H1 (cell line): ENCODE measurements around the gene TEX2. TPM values are rescaled to one million over a fixed set of nuclear protein-coding genes. Genes with fewer than 3 reads are reported as not detected.

Experiments used
- CTCF ChIA-PET: fragments of 300-600 bp; sonication (Branson Sonifier 250); formaldehyde crosslinking; loops from one replicate; lab custom pipeline; 2021; ENCODE audit not compliant: partially characterized antibody; lab: Charles Lee
- POLR2A ChIA-PET: fragments of 300-600 bp; sonication (Branson Sonifier 250); formaldehyde crosslinking; loops from one replicate; lab custom pipeline; 2021; ENCODE audit warnings: inconsistent platforms; ENCODE audit not compliant: partially characterized antibody; lab: Charles Lee
- DNase-seq, 2 experiments: peaks; one replicate each; pipeline versions ENCODE4 v3.0.0 to v3.0.0-alpha.2; 2010 to 2022; ENCODE audit warnings: low spot score in 2 of 2, low read depth in 1 of 2, mixed read lengths in 1 of 2
- FAIRE-seq: peaks from 2 replicates; lab custom pipeline; 2011; peaks lifted over from hg19 to GRCh38; lab: Jason Lieb, UNC
- H2AFZ ChIP-seq: 2 replicates; pipeline ENCODE4 v1.8.1; 2012; ENCODE audit warnings: low read length, inconsistent platforms
- H2AK5ac ChIP-seq: 2 replicates; pipeline ENCODE4 v1.6.1; 2013; ENCODE audit warnings: low read depth, low read length
- H2BK120ac ChIP-seq: replicated peaks from 2 replicates; pipeline ENCODE3; 2013; ENCODE audit warnings: low read depth, low read length, inconsistent platforms
- H2BK12ac ChIP-seq: 2 replicates; pipeline ENCODE4 v1.6.1; 2013; ENCODE audit warnings: low read depth, low read length
- H2BK15ac ChIP-seq: 2 replicates; pipeline ENCODE4 v1.6.1; 2013; ENCODE audit warnings: low read length
- H2BK20ac ChIP-seq: 2 replicates; pipeline ENCODE4 v1.6.1; 2013; ENCODE audit warnings: low read length
- H2BK5ac ChIP-seq: 2 replicates; pipeline ENCODE4 v1.6.1; 2013; ENCODE audit warnings: low read depth, low read length
- H3K14ac ChIP-seq: 2 replicates; pipeline ENCODE4 v1.6.1; 2013; ENCODE audit warnings: inconsistent platforms; ENCODE audit not compliant: insufficient read length
- H3K18ac ChIP-seq: 2 replicates; pipeline ENCODE4 v1.6.1; 2013; ENCODE audit warnings: low read length; ENCODE audit errors: extremely low read depth
- H3K23ac ChIP-seq: 2 replicates; pipeline ENCODE4 v1.6.1; 2013; ENCODE audit warnings: inconsistent platforms; ENCODE audit not compliant: insufficient read length
- H3K23me2 ChIP-seq: 2 replicates; pipeline ENCODE4 v1.6.1; 2013; ENCODE audit warnings: low read depth, low read length
- H3K27ac ChIP-seq: 2 replicates; pipeline ENCODE4 v1.6.1; 2011; ENCODE audit warnings: low read depth, low read length, inconsistent platforms
- H3K27me3 ChIP-seq, 4 experiments: replicated peaks in 1 of 4; 1 replicate in 1 of 4; 2 replicates in 3 of 4; pipeline versions ENCODE4 v1.6.1 to v1.8.1; 2011 to 2013; ENCODE audit warnings: low read length in 3 of 4, mild to moderate bottlenecking in 3 of 4, inconsistent platforms in 2 of 4, mixed read lengths in 2 of 4, moderate library complexity in 1 of 4; ENCODE audit not compliant: control insufficient read depth in 3 of 4, insufficient read depth in 3 of 4; ENCODE audit errors: extremely low read depth in 1 of 4
- H3K36me3 ChIP-seq, 4 experiments: 2 replicates each; pipeline versions ENCODE4 v1.6.1 to v1.8.1; 2011 to 2013; ENCODE audit warnings: mild to moderate bottlenecking in 4 of 4, low read length in 3 of 4, moderate library complexity in 2 of 4, control low read depth in 1 of 4, inconsistent platforms in 1 of 4; ENCODE audit not compliant: insufficient read depth in 4 of 4, control insufficient read depth in 2 of 4
- H3K4ac ChIP-seq: replicated peaks from 2 replicates; pipeline ENCODE3; 2013; ENCODE audit warnings: low read length, low read depth, mixed read lengths, inconsistent platforms; ENCODE audit not compliant: insufficient read length
- H3K4me1 ChIP-seq, 4 experiments: replicated peaks in 1 of 4; 1 replicate in 1 of 4; 2 replicates in 3 of 4; pipeline versions ENCODE4 v1.6.1 to v1.8.1; 2011 to 2013; ENCODE audit warnings: low read length in 3 of 4, inconsistent platforms in 2 of 4, mixed read lengths in 1 of 4; ENCODE audit not compliant: insufficient read depth in 4 of 4, control insufficient read depth in 3 of 4
- H3K4me2 ChIP-seq, 2 experiments: 2 replicates each; pipeline versions ENCODE4 v1.6.1 to v1.8.1; 2011 to 2013; ENCODE audit warnings: low read depth in 2 of 2, low read length in 2 of 2, control low read depth in 1 of 2, inconsistent platforms in 1 of 2, mild to moderate bottlenecking in 1 of 2; ENCODE audit not compliant: insufficient read depth in 1 of 2
- H3K4me3 ChIP-seq, 4 experiments: fragments of 200-600, 300-600 bp in 1 of 4; sonication (generic), shearing (Covaris generic), sonication (Bioruptor Twin) in 1 of 4; 2 replicates each; pipeline versions ENCODE4 v1.5.1 to v1.8.1; 2011 to 2016; ENCODE audit warnings: low read length in 4 of 4, low read depth in 3 of 4, control low read depth in 2 of 4, inconsistent platforms in 2 of 4, mild to moderate bottlenecking in 2 of 4, mixed read lengths in 1 of 4, moderate library complexity in 1 of 4; ENCODE audit not compliant: insufficient read depth in 2 of 4; ENCODE audit errors: extremely low read depth in 1 of 4
- H3K56ac ChIP-seq: replicated peaks from 2 replicates; pipeline ENCODE3; 2013; ENCODE audit warnings: low read depth, mild to moderate bottlenecking, mixed read lengths, low read length, inconsistent platforms; ENCODE audit not compliant: insufficient read length
- H3K79me1 ChIP-seq: 2 replicates; pipeline ENCODE4 v1.6.1; 2013; ENCODE audit warnings: low read depth, low read length, control low read depth
- H3K79me2 ChIP-seq, 2 experiments: 2 replicates each; pipeline versions ENCODE4 v1.6.1 to v1.8.1; 2012 to 2013; ENCODE audit warnings: low read length in 2 of 2, mild to moderate bottlenecking in 2 of 2, inconsistent platforms in 1 of 2; ENCODE audit not compliant: insufficient read depth in 2 of 2, control insufficient read depth in 1 of 2
- H3K9ac ChIP-seq, 4 experiments: replicated peaks in 1 of 4; 1 replicate in 1 of 4; 2 replicates in 3 of 4; pipeline versions ENCODE4 v1.6.1 to v1.8.1; 2011 to 2013; ENCODE audit warnings: low read depth in 3 of 4, low read length in 3 of 4, control low read depth in 2 of 4, mild to moderate bottlenecking in 2 of 4, moderate library complexity in 2 of 4, inconsistent platforms in 1 of 4; ENCODE audit errors: extremely low read depth in 1 of 4
- H3K9me3 ChIP-seq, 2 experiments: 2 replicates each; pipeline versions ENCODE4 v1.6.1 to v1.8.1; 2012 to 2013; ENCODE audit warnings: mild to moderate bottlenecking in 2 of 2, moderate library complexity in 2 of 2, control low read depth in 1 of 2, inconsistent platforms in 1 of 2, low read depth in 1 of 2, low read length in 1 of 2, mixed read lengths in 1 of 2; ENCODE audit not compliant: insufficient read depth in 2 of 2
- H4K20me1 ChIP-seq, 2 experiments: replicated peaks in 1 of 2; 2 replicates each; pipeline versions ENCODE3 to v1.8.1; 2011 to 2013; ENCODE audit warnings: inconsistent platforms in 2 of 2, low read length in 2 of 2, mild to moderate bottlenecking in 1 of 2; ENCODE audit not compliant: insufficient read depth in 2 of 2, control insufficient read depth in 1 of 2
- H4K5ac ChIP-seq: 2 replicates; pipeline ENCODE4 v1.6.1; 2013; ENCODE audit warnings: low read length, low read depth, mixed read lengths, inconsistent platforms; ENCODE audit not compliant: insufficient read length
- H4K8ac ChIP-seq: 2 replicates; pipeline ENCODE4 v1.8.0; 2013; ENCODE audit warnings: mild to moderate bottlenecking, moderate library complexity, low read length, inconsistent platforms; ENCODE audit not compliant: insufficient read depth; ENCODE audit errors: extremely low read depth
- H4K91ac ChIP-seq: replicated peaks from 2 replicates; pipeline ENCODE3; 2013; ENCODE audit warnings: low read length, mixed read lengths, inconsistent platforms; ENCODE audit not compliant: insufficient read length
- CHD2 ChIP-seq: IDR thresholded peaks from 2 replicates; pipeline ENCODE4 v1.6.1; 2012; ENCODE audit warnings: low read length, improper control_type of control experiment
- EP300 ChIP-seq, 2 experiments: IDR thresholded peaks; 1 replicate in 1 of 2; 2 replicates in 1 of 2; pipeline ENCODE4 v1.6.1; 2011 to 2012; ENCODE audit warnings: low read depth in 2 of 2, low read length in 2 of 2, mild to moderate bottlenecking in 2 of 2, borderline replicate concordance in 1 of 2, inconsistent platforms in 1 of 2, moderate library complexity in 1 of 2
- HDAC6 ChIP-seq: IDR thresholded peaks from one replicate; pipeline ENCODE4 v1.7.1; 2012; ENCODE audit warnings: low read depth, mild to moderate bottlenecking, inconsistent platforms, low read length, moderate library complexity
- JUN ChIP-seq: IDR thresholded peaks from 2 replicates; pipeline ENCODE4 v1.6.1; 2011; ENCODE audit warnings: low read depth, mild to moderate bottlenecking, improper control_type of control experiment, low read length
- JUND ChIP-seq: IDR thresholded peaks from 2 replicates; pipeline ENCODE4 v1.6.1; 2011; ENCODE audit warnings: mild to moderate bottlenecking, improper control_type of control experiment, low read length
- KDM5A ChIP-seq: fragments of 200-600 bp; IDR thresholded peaks from 2 replicates; pipeline ENCODE4 v1.7.1; 2012; ENCODE audit warnings: mild to moderate bottlenecking, low read length, inconsistent platforms, mixed read lengths
- MAX ChIP-seq: IDR thresholded peaks from 2 replicates; pipeline ENCODE4 v1.6.1; 2012; ENCODE audit warnings: inconsistent platforms
- NANOG ChIP-seq: IDR thresholded peaks from 2 replicates; pipeline ENCODE4 v1.6.1; 2011; ENCODE audit warnings: low read length, low read depth, mild to moderate bottlenecking, inconsistent platforms; ENCODE audit not compliant: insufficient read depth, poor library complexity, severe bottlenecking
- RAD21 ChIP-seq, 2 experiments: IDR thresholded peaks in 1 of 2; conservative IDR thresholded peaks in 1 of 2; 2 replicates each; pipeline ENCODE4 v1.6.1; 2011; ENCODE audit warnings: low read depth in 2 of 2, low read length in 2 of 2, improper control_type of control experiment in 1 of 2, inconsistent platforms in 1 of 2, mild to moderate bottlenecking in 1 of 2, moderate library complexity in 1 of 2
- RBBP5 ChIP-seq: IDR thresholded peaks from 2 replicates; pipeline ENCODE4 v1.7.1; 2012; ENCODE audit warnings: low read depth, mild to moderate bottlenecking, inconsistent platforms, low read length, moderate library complexity, borderline replicate concordance
- WGBS, 2 experiments: shearing (Covaris generic) in 1 of 2; methylation state at CpG; one replicate each; pipeline versions ENCODE4 v1.1.6 to v1.1.7; 2013 to 2015; ENCODE audit warnings: low lambda C conversion rate in 2 of 2, mixed read lengths in 2 of 2, inconsistent platforms in 1 of 2, low coverage in 1 of 2, missing lambda C conversion rate in 1 of 2; ENCODE audit not compliant: insufficient replicate concordance in 2 of 2, insufficient coverage in 1 of 2, insufficient read length in 1 of 2; ENCODE audit errors: extremely low coverage in 1 of 2, missing lambda C conversion rate in 1 of 2; 5-methylcytosine and 5-hydroxymethylcytosine counted together
- polyA plus RNA-seq, 7 experiments: library from polyadenylated mRNA; depleted of rRNA in 3 of 7; stranded (reverse) in 5 of 7; unstranded in 2 of 7; fragments of >200 nt in 5 of 7; fragments of 200-250 nt in 2 of 7; gene quantifications; 1 replicate in 5 of 7; 2 replicates in 1 of 7; 4 replicates in 1 of 7; pipeline versions ENCODE4 v1.2.1 to v1.2.3, GENCODE V29; 2011 to 2013; ENCODE audit warnings: missing spikeins in 2 of 7, mixed read lengths in 2 of 7
- total RNA-seq: library from RNA; stranded (reverse); fragmentation: NEBNext Ultra II Directional; extraction: Animal tissue kit (Norgen Biotek cat#: 25700); gene quantifications from 2 replicates; pipeline ENCODE4 v1.2.1, GENCODE V29; 2021

TEX2 gene
- total and polyA plus RNA-seq, 2 of the 8 experiments (the other 6 are each of a cell fraction or from before 2014, with no cell fraction given): 6.1 to 15.6 TPM

DNA sequence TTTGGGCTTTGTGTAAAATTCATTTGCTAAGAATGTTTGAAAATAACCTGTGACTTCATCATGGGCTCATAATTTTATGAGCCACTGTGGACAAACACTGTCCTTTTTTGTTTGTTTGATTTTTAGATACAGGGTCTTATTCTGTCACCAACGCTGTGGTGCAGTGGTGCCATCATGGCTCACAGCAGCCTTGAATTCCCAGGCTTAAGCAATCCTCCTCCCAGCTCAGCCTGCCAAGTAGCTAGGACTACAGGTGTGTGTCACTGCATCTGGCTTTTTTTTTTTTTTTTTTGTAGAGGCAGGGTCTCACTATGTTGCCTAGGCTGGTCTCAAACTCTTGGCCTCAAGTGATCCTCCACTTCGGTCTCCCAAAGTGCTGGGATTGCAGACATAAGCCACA, 8.3 kb downstream of the TEX2 start:
- Histone ChIP-seq H3K36me3 (no peaks in the 10 kb centered on the region), H3K9me3 (no peaks in the 10 kb centered on the region), H4K91ac (no peak overlapping the region), H3K27me3 (no peaks in the 10 kb centered on the region), H3K9ac (no peak overlapping the region), H4K8ac (no peak overlapping the region), H3K4me2 (no peak overlapping the region), H3K4me3 (no peak overlapping the region), H3K27ac (no peak overlapping the region), H2BK20ac (no peak overlapping the region), H3K79me2 (peaks cover 3 to 18% of the 10 kb centered on the region in 2 experiments; a peak in 1 of 4 replicates), H3K23ac (no peak overlapping the region), H4K5ac (no peak overlapping the region), H2AFZ (no peak overlapping the region), H3K4ac (no peak overlapping the region), H2AK5ac (no peak overlapping the region), H3K79me1 (peaks cover 2% of the 10 kb centered on the region), H3K18ac (no peak overlapping the region), H2BK15ac (no peak overlapping the region), H2BK120ac (no peak overlapping the region), H2BK5ac (no peak overlapping the region), H4K20me1 (peaks cover 0 to 6% of the 10 kb centered on the region in 2 experiments), H3K23me2 (no peaks in the 10 kb centered on the region), H3K56ac (no peak overlapping the region), H3K4me1 (peaks cover 0 to 3% (median 1%) of the 10 kb centered on the region in 4 experiments; a peak in 2 of 7 replicates), H3K14ac (no peak overlapping the region), H2BK12ac (no peak overlapping the region)
- CTCF ChIA-PET: interaction anchor here (1.7 to 2.4 kb wide), 2 partner anchors 18 to 37 kb away, joined by 5 to 7 read pairs; no protein-coding TSS in a partner anchor
- WGBS, 2 experiments: 81% methylated on average over 2 of the region's 2 CpGs; no CpG with 5 or more reads in 1 of the 2 experiments
- DNase-seq (no peak), FAIRE-seq (no peak)
- POLR2A ChIA-PET: interaction anchor here (1.4 kb wide), 2 partner anchors 100 to 109 kb away, joined by 3 read pairs; no protein-coding TSS in a partner anchor
- TF ChIP-seq MAX: no peak
- no peak for TF ChIP-seq RAD21 (IDR thresholded peaks at IDR 0.05 in 1 of 2, conservative IDR thresholded peaks at IDR 0.05 in 1 of 2; ENCODE audit: low read depth in 2 of 2, low read length in 2 of 2)
- no peak for TF ChIP-seq JUN
- TF ChIP-seq RBBP5: no peak
- no peak for TF ChIP-seq KDM5A
- no peak for TF ChIP-seq NANOG
- no peak for TF ChIP-seq JUND
- no peak for TF ChIP-seq HDAC6
- TF ChIP-seq EP300 (IDR thresholded peaks at IDR 0.05; ENCODE audit: borderline replicate concordance in 1 of 2, low read depth in 2 of 2, low read length in 2 of 2): no peak
- no peak for TF ChIP-seq CHD2
